ENCODE data around the gene UNC5A.

DNA sequence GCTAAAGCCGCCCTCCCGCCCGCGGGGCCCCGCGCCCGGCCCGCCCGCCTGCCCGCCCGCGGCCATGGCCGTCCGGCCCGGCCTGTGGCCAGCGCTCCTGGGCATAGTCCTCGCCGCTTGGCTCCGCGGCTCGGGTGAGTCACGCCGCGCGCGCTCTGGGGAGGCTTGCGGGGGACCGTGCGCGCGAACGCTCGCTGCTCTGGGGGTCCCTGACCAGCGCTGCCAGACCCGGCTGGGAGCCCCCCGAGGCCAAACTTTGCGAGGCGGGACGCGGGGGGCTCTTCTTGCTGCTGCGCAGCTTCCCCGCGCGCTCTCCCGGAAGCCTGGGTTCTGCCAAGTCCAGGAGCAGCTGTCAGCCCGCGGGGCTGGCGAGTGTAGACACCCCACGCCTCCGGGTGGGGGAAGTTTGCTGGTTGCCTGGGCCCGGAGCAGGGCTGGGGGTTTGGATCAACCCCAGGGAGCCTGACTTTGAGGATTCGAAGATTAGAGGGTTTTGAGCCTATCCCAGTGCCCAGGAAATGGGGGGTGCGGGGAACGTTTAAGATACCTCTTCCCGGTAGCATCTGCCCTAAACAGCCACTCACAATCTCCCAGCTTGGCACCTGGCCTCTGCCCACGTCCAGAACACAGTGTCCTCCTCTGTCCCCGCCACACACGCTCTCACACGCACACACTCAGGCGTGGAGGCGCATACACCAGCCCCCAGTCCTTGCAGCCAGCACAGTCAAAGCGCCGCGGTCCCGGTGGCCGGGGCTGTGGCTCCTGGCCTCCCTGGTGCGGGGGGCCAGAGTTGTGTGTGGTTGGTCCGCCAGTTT lies 535 bp downstream of the UNC5A start:
- TF ChIP-seq KDM1A (IDR thresholded peaks at IDR 0.05; ENCODE audit: borderline replicate concordance) (no peak), EP300 (IDR thresholded peaks at IDR 0.05; ENCODE audit: borderline replicate concordance in 1 of 2, control insufficient read depth in 1 of 2, low read depth in 2 of 2, low read length in 2 of 2) (no peak), RAD21 (IDR thresholded peaks at IDR 0.05; ENCODE audit: insufficient read depth, low read depth, low read length) (no peak), EZH2 (IDR thresholded peaks at IDR 0.05; ENCODE audit: borderline replicate concordance, control insufficient read depth, low read depth, low read length) (no peak), CREM (IDR thresholded peaks at IDR 0.05; ENCODE audit: low read depth) (no peak), POLR2AphosphoS5 (IDR thresholded peaks at IDR 0.05; ENCODE audit: low read length) (no peak), MAX (IDR thresholded peaks at IDR 0.05; ENCODE audit: low read depth, low read length) (no peak), LARP7 (IDR thresholded peaks at IDR 0.05) (no peak), FOXK2 (IDR thresholded peaks at IDR 0.05) (no peak), CHD4 (IDR thresholded peaks at IDR 0.05) (no peak)
- TF ChIP-seq, protein P1, sequence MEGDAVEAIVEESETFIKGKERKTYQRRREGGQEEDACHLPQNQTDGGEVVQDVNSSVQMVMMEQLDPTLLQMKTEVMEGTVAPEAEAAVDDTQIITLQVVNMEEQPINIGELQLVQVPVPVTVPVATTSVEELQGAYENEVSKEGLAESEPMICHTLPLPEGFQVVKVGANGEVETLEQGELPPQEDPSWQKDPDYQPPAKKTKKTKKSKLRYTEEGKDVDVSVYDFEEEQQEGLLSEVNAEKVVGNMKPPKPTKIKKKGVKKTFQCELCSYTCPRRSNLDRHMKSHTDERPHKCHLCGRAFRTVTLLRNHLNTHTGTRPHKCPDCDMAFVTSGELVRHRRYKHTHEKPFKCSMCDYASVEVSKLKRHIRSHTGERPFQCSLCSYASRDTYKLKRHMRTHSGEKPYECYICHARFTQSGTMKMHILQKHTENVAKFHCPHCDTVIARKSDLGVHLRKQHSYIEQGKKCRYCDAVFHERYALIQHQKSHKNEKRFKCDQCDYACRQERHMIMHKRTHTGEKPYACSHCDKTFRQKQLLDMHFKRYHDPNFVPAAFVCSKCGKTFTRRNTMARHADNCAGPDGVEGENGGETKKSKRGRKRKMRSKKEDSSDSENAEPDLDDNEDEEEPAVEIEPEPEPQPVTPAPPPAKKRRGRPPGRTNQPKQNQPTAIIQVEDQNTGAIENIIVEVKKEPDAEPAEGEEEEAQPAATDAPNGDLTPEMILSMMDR (IDR thresholded peaks at IDR 0.05 in 2 of 3, conservative IDR thresholded peaks at IDR 0.05 in 1 of 3; ENCODE audit: control insufficient read depth in 2 of 3, extremely low read depth in 1 of 3, insufficient read depth in 1 of 3, low read depth in 3 of 3, low read length in 3 of 3): no peak
- TF ChIP-seq, protein P2, sequence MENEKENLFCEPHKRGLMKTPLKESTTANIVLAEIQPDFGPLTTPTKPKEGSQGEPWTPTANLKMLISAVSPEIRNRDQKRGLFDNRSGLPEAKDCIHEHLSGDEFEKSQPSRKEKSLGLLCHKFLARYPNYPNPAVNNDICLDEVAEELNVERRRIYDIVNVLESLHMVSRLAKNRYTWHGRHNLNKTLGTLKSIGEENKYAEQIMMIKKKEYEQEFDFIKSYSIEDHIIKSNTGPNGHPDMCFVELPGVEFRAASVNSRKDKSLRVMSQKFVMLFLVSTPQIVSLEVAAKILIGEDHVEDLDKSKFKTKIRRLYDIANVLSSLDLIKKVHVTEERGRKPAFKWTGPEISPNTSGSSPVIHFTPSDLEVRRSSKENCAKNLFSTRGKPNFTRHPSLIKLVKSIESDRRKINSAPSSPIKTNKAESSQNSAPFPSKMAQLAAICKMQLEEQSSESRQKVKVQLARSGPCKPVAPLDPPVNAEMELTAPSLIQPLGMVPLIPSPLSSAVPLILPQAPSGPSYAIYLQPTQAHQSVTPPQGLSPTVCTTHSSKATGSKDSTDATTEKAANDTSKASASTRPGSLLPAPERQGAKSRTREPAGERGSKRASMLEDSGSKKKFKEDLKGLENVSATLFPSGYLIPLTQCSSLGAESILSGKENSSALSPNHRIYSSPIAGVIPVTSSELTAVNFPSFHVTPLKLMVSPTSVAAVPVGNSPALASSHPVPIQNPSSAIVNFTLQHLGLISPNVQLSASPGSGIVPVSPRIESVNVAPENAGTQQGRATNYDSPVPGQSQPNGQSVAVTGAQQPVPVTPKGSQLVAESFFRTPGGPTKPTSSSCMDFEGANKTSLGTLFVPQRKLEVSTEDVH (IDR thresholded peaks at IDR 0.05; ENCODE audit: low read depth, partially characterized antibody): no peak
- TF ChIP-seq, protein P3, sequence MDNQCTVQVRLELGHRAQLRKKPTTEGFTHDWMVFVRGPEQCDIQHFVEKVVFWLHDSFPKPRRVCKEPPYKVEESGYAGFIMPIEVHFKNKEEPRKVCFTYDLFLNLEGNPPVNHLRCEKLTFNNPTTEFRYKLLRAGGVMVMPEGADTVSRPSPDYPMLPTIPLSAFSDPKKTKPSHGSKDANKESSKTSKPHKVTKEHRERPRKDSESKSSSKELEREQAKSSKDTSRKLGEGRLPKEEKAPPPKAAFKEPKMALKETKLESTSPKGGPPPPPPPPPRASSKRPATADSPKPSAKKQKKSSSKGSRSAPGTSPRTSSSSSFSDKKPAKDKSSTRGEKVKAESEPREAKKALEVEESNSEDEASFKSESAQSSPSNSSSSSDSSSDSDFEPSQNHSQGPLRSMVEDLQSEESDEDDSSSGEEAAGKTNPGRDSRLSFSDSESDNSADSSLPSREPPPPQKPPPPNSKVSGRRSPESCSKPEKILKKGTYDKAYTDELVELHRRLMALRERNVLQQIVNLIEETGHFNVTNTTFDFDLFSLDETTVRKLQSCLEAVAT (IDR thresholded peaks at IDR 0.05): no peak

All from GM12878 (cell line).